Hair follicle dermal papilla cell (primary cell): Measurements from ENCODE around the gene ARF5. TPM values are rescaled to one million over a fixed set of nuclear protein-coding genes. Genes with fewer than 3 reads are reported as not detected.

ENCODE experiments used
- total RNA-seq: library from RNA; depleted of rRNA; stranded (reverse); fragments of >200 nt; gene quantifications from 2 replicates; pipeline ENCODE4 v1.2.3, GENCODE V29; 2012

ARF5 gene
- 124 and 156 TPM in 2 replicates for total RNA-seq

GRCh38 chr7:127588019-127588696 is at the start of gene ARF5:
ARF5 (plus strand) TSS chr7:127588411; CDS start chr7:127588499, 88 bp downstream.

GRCh38 chr7:127585044-127585953 is 2.9 kb upstream of the ARF5 start, which contains the start of gene GCC1:
GCC1 (minus strand) TSS chr7:127585596; CDS start chr7:127585182, 414 bp downstream.

GRCh38 chr7:127618042-127618441 is 29.8 kb downstream of the ARF5 start, which contains the start of gene PAX4:
PAX4 (minus strand) TSS chr7:127618142; CDS start chr7:127615928, 2,214 bp downstream.

Other genes with a start within 250 kb of the ARF5 start
- 23.2 and 25.2 TPM in 2 replicates for gene ZNF800, start 195.7 kb upstream of the ARF5 start, total RNA-seq
- 24.4 and 25.3 TPM in 2 replicates for gene GCC1, start 2.8 kb upstream of the ARF5 start, total RNA-seq
- 2.1 and 2.7 TPM in 2 replicates for gene FSCN3, start 5.3 kb downstream of the ARF5 start, total RNA-seq
- not detected in 2 replicates for gene PAX4, start 29.7 kb downstream of the ARF5 start, total RNA-seq
- 291 and 303 TPM in 2 replicates for gene SND1, start 63.8 kb downstream of the ARF5 start, total RNA-seq